IPS-18c (cell line): Measurements from ENCODE around the gene ZRANB3.
"Not testable (repeated sequence)": the region's sequence is repeated elsewhere in the genome, so short reads cannot be mapped to it uniquely, and the experiment has no call there.

Source experiments
- H3K4me3 ChIP-seq: 2 replicates; pipeline ENCODE4 v1.7.0; 2013; ENCODE audit warnings: low read depth, mild to moderate bottlenecking, low read length, moderate library complexity; ENCODE audit not compliant: insufficient read depth
- H3K9me3 ChIP-seq: one replicate; pipeline ENCODE4 v1.6.1; 2013; ENCODE audit warnings: mild to moderate bottlenecking, low read length, moderate library complexity; ENCODE audit not compliant: control insufficient read depth, insufficient read depth

The ZRANB3 gene

GRCh38 chr2:135287121-135287520 is 243.9 kb downstream of the ZRANB3 start:
- not testable (repeated sequence) for H3K4me3 ChIP-seq

GRCh38 chr2:135285391-135285790 is 245.6 kb downstream of the ZRANB3 start:
- Histone ChIP-seq H3K4me3 (no peak overlapping the region), H3K9me3 (peaks cover 2% of the 10 kb centered on the region)

More at GRCh38 chr2:135287121-135287520, 243.9 kb downstream of the ZRANB3 start:
- H3K9me3 ChIP-seq, result not testable (repeated sequence)

GRCh38 chr2:135281379-135281778 is 249.6 kb downstream of the ZRANB3 start:
- H3K9me3 ChIP-seq, result no peaks in the 10 kb centered on the region
- H3K4me3 ChIP-seq, result no peak overlapping the region

- H3K4me3 ChIP-seq, result no peak overlapping the region
- peaks cover 2% of the 10 kb centered on the region for H3K9me3 ChIP-seq
Observed at GRCh38 chr2:135279209-135279608, 251.8 kb downstream of the ZRANB3 start.

GRCh38 chr2:135276525-135276924 is 254.5 kb downstream of the ZRANB3 start:
- Histone ChIP-seq H3K4me3 (no peak overlapping the region), H3K9me3 (peaks cover 2% of the 10 kb centered on the region)

- Histone ChIP-seq H3K4me3 (no peak overlapping the region), H3K9me3 (peaks cover 2% of the 10 kb centered on the region)
Observed at GRCh38 chr2:135271006-135271405, 260.0 kb downstream of the ZRANB3 start.

- no peaks in the 10 kb centered on the region for H3K9me3 ChIP-seq
- no peak overlapping the region for H3K4me3 ChIP-seq
Observed at GRCh38 chr2:135265960-135266490, 265.0 kb downstream of the ZRANB3 start.

GRCh38 chr2:135259123-135259522 is 271.9 kb downstream of the ZRANB3 start:
- no peak overlapping the region for H3K4me3 ChIP-seq
- H3K9me3 ChIP-seq, result no peaks in the 10 kb centered on the region

- Histone ChIP-seq H3K4me3 (no peak overlapping the region), H3K9me3 (no peaks in the 10 kb centered on the region)
Observed at GRCh38 chr2:135258193-135258592, 272.8 kb downstream of the ZRANB3 start.

- Histone ChIP-seq H3K9me3 (no peaks in the 10 kb centered on the region), H3K4me3 (no peak overlapping the region)
Observed at GRCh38 chr2:135257383-135258090, 273.5 kb downstream of the ZRANB3 start.

- no peaks in the 10 kb centered on the region for H3K9me3 ChIP-seq
- H3K4me3 ChIP-seq, result no peak overlapping the region
Observed at GRCh38 chr2:135256531-135257260, 274.3 kb downstream of the ZRANB3 start.

GRCh38 chr2:135255208-135255607 is 275.8 kb downstream of the ZRANB3 start:
- H3K4me3 ChIP-seq, result no peak overlapping the region

GRCh38 chr2:135252805-135253458 is 278.1 kb downstream of the ZRANB3 start:
- H3K9me3 ChIP-seq, result no peaks in the 10 kb centered on the region
- no peak overlapping the region for H3K4me3 ChIP-seq

More at GRCh38 chr2:135255208-135255607, 275.8 kb downstream of the ZRANB3 start:
- H3K9me3 ChIP-seq, result no peaks in the 10 kb centered on the region

GRCh38 chr2:135248611-135249010 is 282.4 kb downstream of the ZRANB3 start:
- H3K4me3 ChIP-seq, result no peak overlapping the region
- no peaks in the 10 kb centered on the region for H3K9me3 ChIP-seq

GRCh38 chr2:135246711-135247270 is 284.2 kb downstream of the ZRANB3 start:
- Histone ChIP-seq H3K4me3 (no peak overlapping the region), H3K9me3 (no peaks in the 10 kb centered on the region)

- Histone ChIP-seq H3K9me3 (no peaks in the 10 kb centered on the region), H3K4me3 (no peak overlapping the region)
Observed at GRCh38 chr2:135245071-135245470, 285.9 kb downstream of the ZRANB3 start.

- Histone ChIP-seq H3K4me3 (no peak overlapping the region), H3K9me3 (no peaks in the 10 kb centered on the region)
Observed at GRCh38 chr2:135238651-135239050, 292.4 kb downstream of the ZRANB3 start.
